Endothelial cell of umbilical vein (primary cell): ENCODE data around the gene CENATAC. TPM values are rescaled to one million over a fixed set of nuclear protein-coding genes. Genes with fewer than 3 reads are reported as not detected.

Experiments used
- BruUV-seq: library from RNA; stranded (reverse); fragments of 400-500 nt; replicated peaks from 2 replicates; lab custom pipeline; 2021; lab: Mats Ljungman, UMichigan
- CTCF ChIA-PET: fragments of 300-600, 350-600 bp; sonication (Branson Sonifier 250); formaldehyde crosslinking; loops from one replicate; lab custom pipeline; 2021; ENCODE audit warnings: antibody characterized with exemption, inconsistent platforms; lab: Charles Lee
- POLR2A ChIA-PET: fragments of 300-600, 350-600 bp; sonication (Branson Sonifier 250); formaldehyde crosslinking; loops from one replicate; lab custom pipeline; 2021; ENCODE audit warnings: antibody characterized with exemption, inconsistent platforms; lab: Charles Lee
- DNase-seq: peaks from one replicate; pipeline ENCODE4 v3.0.0-alpha.2; 2011; ENCODE audit warnings: low read depth, low spot score
- FAIRE-seq: peaks from 2 replicates; lab custom pipeline; 2011; peaks lifted over from hg19 to GRCh38; lab: Jason Lieb, UNC
- H2AFZ ChIP-seq: 2 replicates; pipeline ENCODE4 v1.6.0; 2012; ENCODE audit warnings: low read depth, low read length, control low read depth, inconsistent platforms
- H3K27ac ChIP-seq: 2 replicates; pipeline ENCODE4 v1.5.1; 2011; ENCODE audit warnings: low read depth, mild to moderate bottlenecking, control low read depth, low read length, moderate library complexity; ENCODE audit not compliant: insufficient read depth
- H3K27me3 ChIP-seq, 2 experiments: 2 replicates each; pipeline versions ENCODE4 v1.6.0 to v1.6.1; 2011; ENCODE audit warnings: low read length in 2 of 2, mixed read lengths in 1 of 2; ENCODE audit not compliant: control insufficient read depth in 2 of 2, insufficient read depth in 2 of 2
- H3K36me3 ChIP-seq, 2 experiments: 2 replicates in 1 of 2; 3 replicates in 1 of 2; pipeline ENCODE4 v1.5.1; 2011; ENCODE audit warnings: low read length in 2 of 2, mild to moderate bottlenecking in 1 of 2, moderate library complexity in 1 of 2; ENCODE audit not compliant: control insufficient read depth in 2 of 2, insufficient read depth in 2 of 2; ENCODE audit errors: extremely low read depth in 1 of 2
- H3K4me1 ChIP-seq: 3 replicates; pipeline ENCODE4 v1.5.1; 2011; ENCODE audit warnings: mild to moderate bottlenecking, low read length; ENCODE audit not compliant: control insufficient read depth, insufficient read depth; ENCODE audit errors: extremely low read depth
- H3K4me2 ChIP-seq: 2 replicates; pipeline ENCODE4 v1.6.1; 2011; ENCODE audit warnings: low read length, control low read depth, mixed read lengths; ENCODE audit not compliant: insufficient read depth
- H3K4me3 ChIP-seq, 3 experiments: fragments of 200-600 bp in 1 of 3; sonication (generic), shearing (Covaris generic) in 1 of 3; replicated peaks in 1 of 3; 2 replicates each; pipeline ENCODE4 v1.5.1; 2011 to 2016; ENCODE audit warnings: control low read depth in 3 of 3, low read length in 3 of 3, mild to moderate bottlenecking in 2 of 3, inconsistent platforms in 1 of 3, low read depth in 1 of 3, moderate library complexity in 1 of 3; ENCODE audit not compliant: insufficient read depth in 1 of 3
- H3K79me2 ChIP-seq: 2 replicates; pipeline ENCODE4 v1.6.0; 2012; ENCODE audit warnings: low read length, inconsistent platforms; ENCODE audit not compliant: control insufficient read depth, insufficient read depth
- H3K9ac ChIP-seq: replicated peaks from 2 replicates; pipeline ENCODE3; 2011; ENCODE audit warnings: low read length, control low read depth; ENCODE audit not compliant: insufficient read depth; ENCODE audit errors: extremely low read depth
- H3K9me1 ChIP-seq: replicated peaks from 3 replicates; pipeline ENCODE4 v1.6.0; 2011; ENCODE audit warnings: mild to moderate bottlenecking, low read length; ENCODE audit not compliant: control insufficient read depth, insufficient read depth; ENCODE audit errors: extremely low read depth
- H3K9me3 ChIP-seq: replicated peaks from 2 replicates; pipeline ENCODE4 v1.5.1; 2012; ENCODE audit warnings: low read length, inconsistent platforms; ENCODE audit not compliant: control insufficient read depth, insufficient read depth
- H4K20me1 ChIP-seq: replicated peaks from 2 replicates; pipeline ENCODE3; 2011; ENCODE audit warnings: mild to moderate bottlenecking, low read length; ENCODE audit not compliant: control insufficient read depth, insufficient read depth; ENCODE audit errors: extremely low read depth
- CTCF ChIP-seq, 2 donors: IDR thresholded peaks; 1 replicate in 1 of 2; 2 replicates in 1 of 2; pipeline ENCODE4 v1.5.1; 2011; ENCODE audit warnings: low read length in 2 of 2, mild to moderate bottlenecking in 2 of 2, moderate library complexity in 2 of 2, control low read depth in 1 of 2, inconsistent platforms in 1 of 2, low read depth in 1 of 2; ENCODE audit not compliant: insufficient read depth in 1 of 2; ENCODE audit errors: extremely low read depth in 1 of 2
- EZH2 ChIP-seq: IDR thresholded peaks from 2 replicates; pipeline ENCODE4 v1.6.1; 2012; ENCODE audit warnings: borderline replicate concordance, low read depth, mild to moderate bottlenecking, moderate library complexity, low read length, inconsistent platforms; ENCODE audit not compliant: severe bottlenecking
- FOS ChIP-seq: IDR thresholded peaks from 2 replicates; pipeline ENCODE4 v1.6.1; 2011; ENCODE audit warnings: mild to moderate bottlenecking, low read length, moderate library complexity, borderline replicate concordance; ENCODE audit not compliant: insufficient read depth
- GATA2 ChIP-seq: IDR thresholded peaks from 2 replicates; pipeline ENCODE4 v1.7.0; 2011; ENCODE audit warnings: low read depth, mild to moderate bottlenecking, moderate library complexity, mixed read lengths, low read length; ENCODE audit not compliant: insufficient read length, insufficient read depth
- JUN ChIP-seq: IDR thresholded peaks from 2 replicates; pipeline ENCODE4 v1.6.1; 2011; ENCODE audit warnings: borderline replicate concordance, low read depth; ENCODE audit not compliant: insufficient read length, insufficient read depth
- MAX ChIP-seq: IDR thresholded peaks from 2 replicates; pipeline ENCODE4 v1.6.1; 2011; ENCODE audit not compliant: insufficient read depth, insufficient read length
- MYC ChIP-seq: IDR thresholded peaks from one replicate; pipeline ENCODE4 v1.6.1; 2011; ENCODE audit warnings: mild to moderate bottlenecking, low read depth, low read length
- POLR2A ChIP-seq: IDR thresholded peaks from 2 replicates; pipeline ENCODE4 v1.6.1; 2012; ENCODE audit warnings: low read depth, mild to moderate bottlenecking, control low read depth, low read length
- POLR2AphosphoS5 ChIP-seq: IDR thresholded peaks from 2 replicates; pipeline ENCODE4 v1.6.1; 2012; ENCODE audit warnings: low read depth, mild to moderate bottlenecking, control low read depth, low read length, moderate library complexity; ENCODE audit not compliant: insufficient read depth
- dilution Hi-C: fragments of 300-500 bp; cut with MboI; formaldehyde crosslinking; loops from one replicate; pipeline ENCODE4 v1.15.0; 2019; ENCODE audit warnings: low sequenced_read_pairs; ENCODE audit not compliant: extremely low pct_ligation_motif_present
- intact Hi-C: fragments of 100-400 bp; cut with micrococcal nuclease; formaldehyde crosslinking; loops from one replicate; pipeline ENCODE4 v1.10.0; 2022
- polyA plus RNA-seq, 4 experiments: library from polyadenylated mRNA; depleted of rRNA in 3 of 4; stranded (reverse) in 3 of 4; unstranded in 1 of 4; fragments of >200 nt; gene quantifications; 2 replicates each; pipeline versions ENCODE4 v1.2.1 to v1.2.3, GENCODE V29; 2011 to 2012; ENCODE audit warnings: missing spikeins in 1 of 4
- total RNA-seq: library from RNA; stranded (reverse); gene quantifications from 2 replicates; pipeline ENCODE4 v1.2.3, GENCODE V29; 2021

CENATAC gene
- total and polyA plus RNA-seq, 2 donors (not counting 3 experiments of a cell fraction or from before 2014, with no cell fraction given) = 14.2 to 41.8 TPM

GRCh38 chr11:119054418-119054817 is 56.5 kb downstream of the CENATAC start:
- ChIA-PET CTCF (interaction anchor here (1.0 kb wide), 1 partner anchor 253 kb away, joined by 3 read pairs; no protein-coding TSS in a partner anchor), POLR2A (no interaction called here)
- H3K9ac ChIP-seq = no peak overlapping the region
- dilution Hi-C loops = no loop called here
- DNase-seq (no peak), FAIRE-seq (no peak)
- H3K9me3 ChIP-seq = no peaks in the 10 kb centered on the region
- no peak overlapping the region for H3K4me3 ChIP-seq
- peaks cover 11% of the 10 kb centered on the region for H3K4me1 ChIP-seq
- H3K4me2 ChIP-seq = no peak overlapping the region
- intact Hi-C loops = no loop called here
- BruUV-seq = no TSS peak
- no peak for TF ChIP-seq EZH2
- no peak for TF ChIP-seq GATA2
- no peak for TF ChIP-seq MAX
- TF ChIP-seq POLR2A = no peak
- no peak for TF ChIP-seq POLR2AphosphoS5
- no peak for TF ChIP-seq CTCF (IDR thresholded peaks at IDR 0.05; ENCODE audit: extremely low read depth in 1 of 2, insufficient read depth in 1 of 2, low read depth in 1 of 2, low read length in 2 of 2)
- no peak for TF ChIP-seq MYC
- TF ChIP-seq FOS = no peak
- TF ChIP-seq JUN = no peak
- H2AFZ ChIP-seq = no peak overlapping the region
- no peaks in the 10 kb centered on the region for H3K9me1 ChIP-seq
- no peaks in the 10 kb centered on the region for H4K20me1 ChIP-seq
- H3K79me2 ChIP-seq = peaks cover 19% of the 10 kb centered on the region
- peaks cover 21 to 47% of the 10 kb centered on the region in 2 experiments for H3K36me3 ChIP-seq
- H3K27ac ChIP-seq = no peak overlapping the region
- H3K27me3 ChIP-seq = no peaks in the 10 kb centered on the region
